B cell (primary cell): ENCODE results near the gene NIPSNAP3A. TPM values are rescaled to one million over a fixed set of nuclear protein-coding genes. Genes with fewer than 3 reads are reported as not detected.
A peak's percentile ranks its signal among the peaks of the same experiment; 100 is the strongest.

Experiments used
- ATAC-seq: fragments of 200-7000 bp; cut with Tn5 transposase; one replicate; pipeline ENCODE4 v1.10.0; 2021; ENCODE audit warnings: low read depth, mild to moderate bottlenecking, moderate number of reproducible peaks, moderate library complexity
- CTCF ChIA-PET: fragments of 350-600 bp; sonication (Branson Sonifier 250); formaldehyde crosslinking; loops from one replicate; lab custom pipeline; 2021; ENCODE audit warnings: antibody characterized with exemption, inconsistent platforms; lab: Charles Lee
- POLR2A ChIA-PET: fragments of 350-600 bp; sonication (Branson Sonifier 250); formaldehyde crosslinking; loops from one replicate; lab custom pipeline; 2021; ENCODE audit warnings: antibody characterized with exemption; lab: Charles Lee
- DNase-seq: peaks from one replicate; pipeline ENCODE4 v3.0.0; 2013
- H2AFZ ChIP-seq: 2 replicates; pipeline ENCODE4 v1.6.1; 2012; ENCODE audit warnings: mild to moderate bottlenecking, low read depth, low read length; ENCODE audit not compliant: insufficient read depth, poor library complexity, severe bottlenecking
- H3K27ac ChIP-seq, 2 donors: 1 replicate in 1 of 2; 2 replicates in 1 of 2; pipeline ENCODE4 v1.5.1; 2012 to 2013; ENCODE audit warnings: low read length in 2 of 2, mild to moderate bottlenecking in 2 of 2, moderate library complexity in 1 of 2
- H3K27me3 ChIP-seq, 4 experiments: fragments of 200-600 bp in 1 of 4; sonication (generic) in 1 of 4; replicated peaks in 1 of 4; 1 replicate in 2 of 4; 2 replicates in 2 of 4; pipeline versions ENCODE4 v1.6.1 to v1.7.0; 2013 to 2016; ENCODE audit warnings: low read length in 3 of 4, mild to moderate bottlenecking in 2 of 4, mixed read lengths in 1 of 4, moderate library complexity in 1 of 4; ENCODE audit not compliant: insufficient read depth in 4 of 4, control insufficient read depth in 3 of 4; ENCODE audit errors: control extremely low read depth in 1 of 4
- H3K36me3 ChIP-seq, 2 experiments: replicated peaks in 1 of 2; 1 replicate in 1 of 2; 2 replicates in 1 of 2; pipeline versions ENCODE4 v1.6.1 to v1.7.1; 2013; ENCODE audit warnings: low read length in 1 of 2; ENCODE audit not compliant: insufficient read depth in 2 of 2, control insufficient read depth in 1 of 2; ENCODE audit errors: control extremely low read depth in 1 of 2, extremely low read depth in 1 of 2
- H3K4me1 ChIP-seq, 2 donors: fragments of 200-600 bp in 1 of 2; sonication (generic) in 1 of 2; 1 replicate in 1 of 2; 2 replicates in 1 of 2; pipeline versions ENCODE4 v1.5.1 to v1.6.1; 2013 to 2017; ENCODE audit warnings: low read length in 2 of 2; ENCODE audit not compliant: control insufficient read depth in 2 of 2, insufficient read depth in 2 of 2
- H3K4me2 ChIP-seq: replicated peaks from 2 replicates; pipeline ENCODE3; 2012; ENCODE audit warnings: mild to moderate bottlenecking, low read depth, low read length; ENCODE audit not compliant: poor library complexity, severe bottlenecking
- H3K4me3 ChIP-seq, 5 experiments: fragments of 200-600 bp in 1 of 5; sonication (generic) in 1 of 5; 1 replicate in 3 of 5; 2 replicates in 2 of 5; pipeline versions ENCODE4 v1.5.1 to v1.7.0; 2011 to 2016; ENCODE audit warnings: low read length in 4 of 5, mild to moderate bottlenecking in 4 of 5, low read depth in 2 of 5, control low read depth in 1 of 5, moderate library complexity in 1 of 5; ENCODE audit not compliant: insufficient read depth in 1 of 5; ENCODE audit errors: control extremely low read depth in 1 of 5, extremely low read depth in 1 of 5
- H3K79me2 ChIP-seq: fragments of 200-600 bp; sonication (generic); one replicate; pipeline ENCODE4 v1.6.0; 2016; ENCODE audit warnings: low read length; ENCODE audit not compliant: control insufficient read depth, insufficient read depth
- H3K9ac ChIP-seq: fragments of 200-600 bp; sonication (generic); 2 replicates; pipeline ENCODE4 v1.6.1; 2017; ENCODE audit warnings: mild to moderate bottlenecking, low read length, moderate library complexity
- H3K9me3 ChIP-seq, 3 donors: one replicate each; pipeline versions ENCODE4 v1.6.1 to v1.7.1; 2013; ENCODE audit warnings: low read length in 2 of 3; ENCODE audit not compliant: control insufficient read depth in 2 of 3, insufficient read depth in 1 of 3; ENCODE audit errors: control extremely low read depth in 1 of 3
- H4K20me1 ChIP-seq: 2 replicates; pipeline ENCODE4 v1.6.0; 2012; ENCODE audit warnings: mild to moderate bottlenecking, low read length; ENCODE audit not compliant: insufficient read depth, control insufficient read depth, poor library complexity, severe bottlenecking
- H3K27ac Mint-ChIP-seq: one replicate; pipeline ENCODE4 v1.8.0; 2021; ENCODE audit warnings: mixed read lengths
- H3K27me3 Mint-ChIP-seq: one replicate; pipeline ENCODE4 v1.8.0; 2021; ENCODE audit warnings: mixed read lengths
- H3K4me1 Mint-ChIP-seq: one replicate; pipeline ENCODE4 v1.8.0; 2021; ENCODE audit warnings: mixed read lengths
- H3K4me3 Mint-ChIP-seq: one replicate; pipeline ENCODE4 v1.8.0; 2021; ENCODE audit warnings: mixed read lengths
- H3K9me3 Mint-ChIP-seq: one replicate; pipeline ENCODE4 v1.8.0; 2022; ENCODE audit warnings: mixed read lengths; ENCODE audit not compliant: insufficient read depth
- CTCF ChIP-seq: fragments of 200-600 bp; IDR thresholded peaks from one replicate; pipeline ENCODE4 v1.8.0; 2022; ENCODE audit warnings: antibody characterized with exemption, mild to moderate bottlenecking
- EZH2 ChIP-seq: IDR thresholded peaks from 2 replicates; pipeline ENCODE4 v1.6.1; 2012; ENCODE audit warnings: borderline replicate concordance, low read depth, mild to moderate bottlenecking, moderate library complexity, low read length; ENCODE audit not compliant: insufficient read depth, poor library complexity, severe bottlenecking
- WGBS: methylation state at CpG from one replicate; pipeline ENCODE4 v1.1.5; 2013; ENCODE audit warnings: missing lambda C conversion rate; ENCODE audit not compliant: insufficient coverage; 5-methylcytosine and 5-hydroxymethylcytosine counted together
- intact Hi-C: fragments of 100-400 bp; cut with micrococcal nuclease; formaldehyde crosslinking; loops from one replicate; pipeline ENCODE4 v1.10.0; 2022
- polyA plus RNA-seq: library from polyadenylated mRNA; depleted of rRNA; stranded (reverse); fragments of >200 nt; gene quantifications from 2 replicates; pipeline ENCODE4 v1.2.3, GENCODE V29; 2012
- total RNA-seq, 2 donors: library from RNA; stranded (reverse); fragments of 120-200 nt in 1 of 2; gene quantifications; 1 replicate in 1 of 2; 2 replicates in 1 of 2; pipeline versions ENCODE4 v1.2.3 to v1.2.4, GENCODE V29; 2013 to 2022

NIPSNAP3A gene
- total and polyA plus RNA-seq, 2 donors (not counting 1 experiment from before 2014, with no cell fraction given), result 9.4 to 23.6 TPM

GRCh38 chr9:104774132-104774531 is 26.6 kb downstream of the NIPSNAP3A start:
- peaks cover 38% of the 10 kb centered on the region for H3K4me1 Mint-ChIP-seq
- ATAC-seq (no peak), DNase-seq (no peak)
- no peak overlapping the region for H3K27ac Mint-ChIP-seq
- Histone ChIP-seq H3K4me1 (peaks cover 42 to 49% of the 10 kb centered on the region in 2 donors), H3K27me3 (no peaks in the 10 kb centered on the region), H3K36me3 (no peaks in the 10 kb centered on the region), H3K9ac (peak overlapping the region; percentile 49), H3K4me2 (peak overlapping the region; percentile 52), H3K4me3 (peak overlapping the region in 1 of 5 experiments; percentile 45), H3K27ac (no peak overlapping the region), H2AFZ (no peak overlapping the region), H3K79me2 (no peaks in the 10 kb centered on the region), H3K9me3 (peaks cover 0 to 4% (median 0%) of the 10 kb centered on the region in 3 donors), H4K20me1 (no peaks in the 10 kb centered on the region)
- no peak for TF ChIP-seq CTCF
- no peak for TF ChIP-seq EZH2
- no peaks in the 10 kb centered on the region for H3K9me3 Mint-ChIP-seq
- POLR2A ChIA-PET, result interaction anchor here (1.0 to 2.0 kb wide), 2 partner anchors 11 to 26 kb away, joined by 5 to 6 read pairs; partner anchors contain the start of genes NIPSNAP3A and NIPSNAP3B
- intact Hi-C loops, result loop anchor here (2.0 kb wide), 1 partner anchor 149 kb away; no protein-coding TSS in a partner anchor
- WGBS, result no CpG with 5 or more reads among the region's 1 CpG
- CTCF ChIA-PET, result interaction anchor here (1.1 to 1.7 kb wide), 3 partner anchors 9 to 26 kb away, joined by 3 to 6 read pairs (median 4); partner anchors contain the start of gene NIPSNAP3B
- H3K27me3 Mint-ChIP-seq, result no peaks in the 10 kb centered on the region
- H3K4me3 Mint-ChIP-seq, result peak overlapping the region; percentile 56

- intact Hi-C loops, result loop anchor here (1.0 to 5.0 kb wide), 5 partner anchors 11 to 467 kb away; partner anchors contain the start of genes NIPSNAP3A, NIPSNAP3B and SLC44A1
- ATAC-seq, result peak; percentile 90
Measured at GRCh38 chr9:104774831-104775573, 27.5 kb downstream of the NIPSNAP3A start.

More at GRCh38 chr9:104774831-104775573, 27.5 kb downstream of the NIPSNAP3A start:
- H3K9me3 Mint-ChIP-seq, result no peaks in the 10 kb centered on the region
- no peak for TF ChIP-seq EZH2
- TF ChIP-seq CTCF, result no peak
- H4K20me1 ChIP-seq, result no peaks in the 10 kb centered on the region
- peak overlapping the region in 4 of 5 experiments; percentile 3 to 48 (median 36) for H3K4me3 ChIP-seq
- H3K27me3 ChIP-seq, result no peaks in the 10 kb centered on the region
- peak overlapping the region; percentile 77 to 81 for H3K27ac ChIP-seq
- peaks cover 0 to 2% (median 0%) of the 10 kb centered on the region in 3 donors for H3K9me3 ChIP-seq
- ChIA-PET POLR2A (interaction anchor here (1.0 to 2.0 kb wide), 3 partner anchors 11 to 27 kb away, joined by 5 to 9 read pairs (median 6); partner anchors contain the start of genes NIPSNAP3A and NIPSNAP3B), CTCF (interaction anchor here (1.0 to 1.7 kb wide), 5 partner anchors 10 to 470 kb away, joined by 3 to 6 read pairs (median 4); partner anchors contain the start of genes NIPSNAP3B and SLC44A1)
- no peaks in the 10 kb centered on the region for H3K36me3 ChIP-seq
- no peak overlapping the region for H3K27ac Mint-ChIP-seq
- H3K9ac ChIP-seq, result peak overlapping the region; percentile 49
- H3K4me3 Mint-ChIP-seq, result no peak overlapping the region
- H3K27me3 Mint-ChIP-seq, result no peaks in the 10 kb centered on the region
- WGBS, result 86% methylated on average over 10 of the region's 11 CpGs
- no peaks in the 10 kb centered on the region for H3K79me2 ChIP-seq
- H3K4me2 ChIP-seq, result peak overlapping the region; percentile 52
- peak; percentile 86 for DNase-seq
- H3K4me1 Mint-ChIP-seq, result peaks cover 34% of the 10 kb centered on the region
- peak overlapping the region; percentile 68 for H2AFZ ChIP-seq
- peaks cover 38 to 43% of the 10 kb centered on the region in 2 donors for H3K4me1 ChIP-seq
